Mesenchymal stem cell (in vitro differentiated cells and primary cell): Measurements from ENCODE around the gene PTTG2.

Experiments
- DNase-seq: peaks from one replicate; pipeline ENCODE4 v3.0.0-alpha.2; 2013
- H2AFZ ChIP-seq: one replicate; pipeline ENCODE4 v1.6.1; 2013; ENCODE audit warnings: low read depth, mild to moderate bottlenecking, control low read depth, inconsistent platforms, low read length, moderate library complexity
- H2AK5ac ChIP-seq: 2 replicates; pipeline ENCODE4 v1.6.1; 2013; ENCODE audit warnings: low read length, moderate library complexity, mild to moderate bottlenecking, inconsistent platforms; ENCODE audit not compliant: severe bottlenecking
- H2BK120ac ChIP-seq: one replicate; pipeline ENCODE4 v1.6.1; 2013; ENCODE audit warnings: low read depth, mild to moderate bottlenecking, inconsistent platforms, low read length, moderate library complexity
- H2BK12ac ChIP-seq, 2 experiments: one replicate each; pipeline ENCODE4 v1.6.1; 2013; ENCODE audit warnings: inconsistent platforms in 2 of 2, low read length in 2 of 2, mild to moderate bottlenecking in 2 of 2, moderate library complexity in 2 of 2, control low read depth in 1 of 2
- H2BK15ac ChIP-seq: one replicate; pipeline ENCODE4 v1.6.1; 2013; ENCODE audit warnings: mild to moderate bottlenecking, low read depth, inconsistent platforms; ENCODE audit not compliant: poor library complexity, severe bottlenecking
- H2BK5ac ChIP-seq: 2 replicates; pipeline ENCODE4 v1.6.1; 2013; ENCODE audit warnings: low read depth, mild to moderate bottlenecking, low read length, control low read depth, inconsistent platforms; ENCODE audit not compliant: poor library complexity, severe bottlenecking
- H3K14ac ChIP-seq, 2 experiments: one replicate each; pipeline ENCODE4 v1.6.1; 2013; ENCODE audit warnings: inconsistent platforms in 2 of 2, low read length in 2 of 2, control low read depth in 1 of 2, mild to moderate bottlenecking in 1 of 2, moderate library complexity in 1 of 2
- H3K18ac ChIP-seq, 2 experiments: one replicate each; pipeline ENCODE4 v1.6.1; 2013; ENCODE audit warnings: inconsistent platforms in 2 of 2, low read length in 2 of 2, control low read depth in 1 of 2, low read depth in 1 of 2, mild to moderate bottlenecking in 1 of 2
- H3K23ac ChIP-seq, 2 experiments: one replicate each; pipeline ENCODE4 v1.6.1; 2013; ENCODE audit warnings: inconsistent platforms in 2 of 2, low read length in 2 of 2, mild to moderate bottlenecking in 2 of 2, moderate library complexity in 2 of 2, control low read depth in 1 of 2
- H3K27ac ChIP-seq: 2 replicates; pipeline ENCODE4 v1.5.1; 2013; ENCODE audit warnings: mild to moderate bottlenecking, moderate library complexity, low read length, control low read depth, inconsistent platforms; ENCODE audit not compliant: poor library complexity, severe bottlenecking
- H3K27me3 ChIP-seq, 2 experiments: 2 replicates each; pipeline versions ENCODE4 v1.6.1 to v1.7.0; 2013; ENCODE audit warnings: low read length in 2 of 2, mild to moderate bottlenecking in 2 of 2, moderate library complexity in 2 of 2, control low read depth in 1 of 2, inconsistent platforms in 1 of 2; ENCODE audit not compliant: control insufficient read depth in 1 of 2, insufficient read depth in 1 of 2
- H3K36me3 ChIP-seq, 2 experiments: 2 replicates each; pipeline versions ENCODE4 v1.6.1 to v1.7.0; 2013; ENCODE audit warnings: low read length in 2 of 2, control low read depth in 1 of 2, inconsistent platforms in 1 of 2, low read depth in 1 of 2, mild to moderate bottlenecking in 1 of 2; ENCODE audit not compliant: insufficient read depth in 2 of 2, control insufficient read depth in 1 of 2
- H3K4ac ChIP-seq, 2 experiments: one replicate each; pipeline ENCODE4 v1.6.1; 2013; ENCODE audit warnings: inconsistent platforms in 2 of 2, low read length in 2 of 2, mild to moderate bottlenecking in 2 of 2, moderate library complexity in 2 of 2, control low read depth in 1 of 2, low read depth in 1 of 2
- H3K4me1 ChIP-seq: 2 replicates; pipeline ENCODE4 v1.6.1; 2013; ENCODE audit warnings: low read depth, low read length, control low read depth; ENCODE audit not compliant: control insufficient read depth, insufficient read depth
- H3K4me2 ChIP-seq: 2 replicates; pipeline ENCODE4 v1.6.1; 2013; ENCODE audit warnings: low read length, mild to moderate bottlenecking, inconsistent platforms; ENCODE audit not compliant: poor library complexity, severe bottlenecking
- H3K4me3 ChIP-seq, 2 experiments: 2 replicates each; pipeline versions ENCODE4 v1.5.1 to v1.7.0; 2013; ENCODE audit warnings: low read length in 2 of 2, mild to moderate bottlenecking in 2 of 2, control low read depth in 1 of 2, low read depth in 1 of 2; ENCODE audit not compliant: insufficient read depth in 1 of 2
- H3K79me1 ChIP-seq: replicated peaks from 2 replicates; pipeline ENCODE4 v1.6.1; 2013; ENCODE audit warnings: mild to moderate bottlenecking, control low read depth, low read length, inconsistent platforms; ENCODE audit not compliant: poor library complexity, severe bottlenecking
- H3K9ac ChIP-seq: 2 replicates; pipeline ENCODE4 v1.7.0; 2013; ENCODE audit warnings: mild to moderate bottlenecking, low read length, moderate library complexity
- H3K9me3 ChIP-seq: 2 replicates; pipeline ENCODE4 v1.7.0; 2013; ENCODE audit warnings: mild to moderate bottlenecking, low read length; ENCODE audit not compliant: control insufficient read depth
- H4K8ac ChIP-seq: one replicate; pipeline ENCODE4 v1.6.1; 2013; ENCODE audit warnings: inconsistent platforms, mild to moderate bottlenecking, low read length, moderate library complexity
- H4K91ac ChIP-seq: one replicate; pipeline ENCODE4 v1.6.1; 2013; ENCODE audit warnings: mild to moderate bottlenecking, low read length, inconsistent platforms
- WGBS: methylation state at CpG from one replicate; pipeline ENCODE4 v1.1.7; 2013; ENCODE audit warnings: mixed read lengths; 5-methylcytosine and 5-hydroxymethylcytosine counted together

The PTTG2 gene

GRCh38 chr4:37980246-37980645 lies 20.0 kb downstream of the PTTG2 start:
- Histone ChIP-seq H2BK5ac (no peak overlapping the region), H3K79me1 (peaks cover 9% of the 10 kb centered on the region), H3K14ac (no peak overlapping the region), H3K9me3 (no peaks in the 10 kb centered on the region), H2BK15ac (no peak overlapping the region), H3K27me3 (no peaks in the 10 kb centered on the region), H3K4ac (no peak overlapping the region), H2BK120ac (no peak overlapping the region), H3K4me3 (no peak overlapping the region), H3K36me3 (no peaks in the 10 kb centered on the region), H2BK12ac (no peak overlapping the region), H4K91ac (no peak overlapping the region), H3K27ac (no peak overlapping the region), H2AFZ (no peak overlapping the region), H3K4me2 (no peak overlapping the region), H3K9ac (no peak overlapping the region), H3K18ac (no peak overlapping the region), H3K23ac (no peak overlapping the region), H2AK5ac (no peak overlapping the region), H4K8ac (no peak overlapping the region), H3K4me1 (peaks cover 8% of the 10 kb centered on the region)
- no peak for DNase-seq
- 100% methylated on average over 1 of the region's 1 CpG for WGBS

DNA sequence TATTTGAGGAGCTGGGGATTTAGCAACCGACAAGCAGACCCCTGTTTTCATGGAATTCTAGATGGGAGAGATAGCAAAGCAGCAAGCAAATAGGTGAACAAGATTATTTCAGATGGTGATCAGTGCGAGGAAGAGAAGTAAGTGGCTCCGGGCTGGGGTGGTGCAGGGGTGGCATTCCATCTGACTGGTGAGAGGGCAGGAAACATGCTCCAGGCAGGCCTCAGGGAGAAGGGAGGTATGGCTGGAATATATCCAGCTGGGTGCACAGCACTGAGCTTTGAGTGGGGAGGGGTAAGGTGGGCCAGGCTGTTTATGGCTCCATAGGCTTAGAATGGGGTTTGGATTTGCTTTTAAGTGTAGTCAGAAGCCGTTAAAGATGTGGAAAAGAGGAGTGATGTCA lies 21.2 kb downstream of the PTTG2 start:
- Histone ChIP-seq H3K14ac (no peak overlapping the region), H3K4me1 (peaks cover 8% of the 10 kb centered on the region), H2BK12ac (no peak overlapping the region), H3K4ac (no peak overlapping the region), H3K4me2 (no peak overlapping the region), H3K27ac (peak overlapping the region; percentile 87), H3K18ac (no peak overlapping the region), H4K91ac (no peak overlapping the region), H2BK120ac (no peak overlapping the region), H2AK5ac (peak overlapping the region; percentile 5), H3K9me3 (no peaks in the 10 kb centered on the region), H3K9ac (no peak overlapping the region), H3K79me1 (peaks cover 9% of the 10 kb centered on the region), H3K23ac (peak overlapping the region in 1 of 2 experiments; percentile 90), H2BK15ac (no peak overlapping the region), H3K27me3 (no peaks in the 10 kb centered on the region), H4K8ac (peak overlapping the region; percentile 24), H2BK5ac (peak overlapping the region; percentile 52), H3K36me3 (no peaks in the 10 kb centered on the region), H2AFZ (no peak overlapping the region), H3K4me3 (no peak overlapping the region)
- DNase-seq, result no peak
- WGBS, result 69% methylated on average over 4 of the region's 4 CpGs

DNA sequence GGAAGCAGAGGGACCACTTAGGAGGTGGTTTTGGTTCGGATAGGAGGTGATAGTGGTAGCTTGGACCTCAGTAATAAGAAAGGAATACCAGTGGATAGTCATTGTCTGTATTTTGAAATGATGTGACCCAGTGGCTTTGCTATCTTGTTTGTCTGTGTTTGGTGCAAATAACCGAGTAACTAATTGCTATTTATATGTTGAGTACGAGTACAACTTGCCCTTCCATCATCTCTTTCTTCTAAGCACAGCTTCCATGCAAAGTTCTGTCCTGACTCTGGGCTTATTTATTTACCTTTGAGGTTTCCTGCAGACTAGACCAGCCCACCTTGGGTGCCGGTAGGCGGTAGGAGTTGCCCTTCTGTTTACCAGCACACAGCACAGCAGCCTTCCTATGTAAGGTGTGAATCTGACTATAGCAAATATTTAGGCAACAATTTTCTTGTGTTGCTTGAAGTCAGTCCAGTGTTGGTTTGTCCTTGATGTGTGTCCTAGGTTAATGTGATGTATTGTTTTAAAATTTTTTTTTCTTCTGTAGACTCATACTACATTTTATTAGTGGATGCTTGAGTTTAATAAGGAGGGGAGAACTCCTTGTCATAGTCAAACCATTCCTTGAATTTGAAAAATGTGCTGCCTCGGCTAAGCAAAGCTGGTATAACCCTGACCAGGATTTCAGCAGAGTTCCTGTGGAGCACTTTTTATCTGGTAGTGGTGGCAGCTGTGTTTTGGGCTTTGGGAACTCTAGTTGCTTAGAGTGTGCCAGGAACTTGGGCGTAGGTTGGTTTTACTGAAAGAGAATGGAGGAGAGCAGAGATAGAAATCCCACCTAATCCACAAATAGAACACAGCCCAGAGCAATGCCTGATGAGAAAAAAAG lies 21.9 kb downstream of the PTTG2 start:
- Histone ChIP-seq H3K4me1 (peaks cover 8% of the 10 kb centered on the region), H3K9ac (no peak overlapping the region), H3K4me2 (no peak overlapping the region), H3K23ac (no peak overlapping the region), H4K8ac (no peak overlapping the region), H2AFZ (no peak overlapping the region), H3K14ac (no peak overlapping the region), H3K27me3 (no peaks in the 10 kb centered on the region), H4K91ac (no peak overlapping the region), H3K9me3 (no peaks in the 10 kb centered on the region), H2BK15ac (no peak overlapping the region), H2BK12ac (peak overlapping the region in 1 of 2 experiments; percentile 35), H3K18ac (peak overlapping the region in 1 of 2 experiments; percentile 41), H3K27ac (peak overlapping the region; percentile 87), H3K4me3 (no peak overlapping the region), H2BK5ac (peak overlapping the region; percentile 52), H2BK120ac (no peak overlapping the region), H3K4ac (no peak overlapping the region), H3K79me1 (peaks cover 13% of the 10 kb centered on the region), H3K36me3 (no peaks in the 10 kb centered on the region), H2AK5ac (no peak overlapping the region)
- WGBS, result 47% methylated on average over 6 of the region's 7 CpGs
- no peak for DNase-seq

- Histone ChIP-seq H3K79me1 (peaks cover 13% of the 10 kb centered on the region), H2BK12ac (peak overlapping the region in 1 of 2 experiments; percentile 89), H2AK5ac (peak overlapping the region; percentile 95), H3K18ac (no peak overlapping the region), H3K4me3 (no peak overlapping the region), H3K36me3 (no peaks in the 10 kb centered on the region), H2BK120ac (no peak overlapping the region), H3K23ac (no peak overlapping the region), H4K91ac (peak overlapping the region; percentile 47), H3K4me2 (no peak overlapping the region), H3K27me3 (no peaks in the 10 kb centered on the region), H3K14ac (peak overlapping the region in 1 of 2 experiments; percentile 81), H3K4ac (no peak overlapping the region), H3K4me1 (peaks cover 8% of the 10 kb centered on the region), H2BK5ac (peak overlapping the region; percentile 90), H3K9me3 (no peaks in the 10 kb centered on the region), H2AFZ (no peak overlapping the region), H2BK15ac (no peak overlapping the region), H3K9ac (no peak overlapping the region), H3K27ac (peak overlapping the region; percentile 87), H4K8ac (peak overlapping the region; percentile 69)
- 80% methylated on average over 4 of the region's 5 CpGs for WGBS
- no peak for DNase-seq
Observed at GRCh38 chr4:37982736-37983135, 22.5 kb downstream of the PTTG2 start.
